Aorta (tissue), 5 donors: Measurements from ENCODE around the gene FBRSL1. TPM values are rescaled to one million over a fixed set of nuclear protein-coding genes. Genes with fewer than 3 reads are reported as not detected.

ENCODE experiments used
- ATAC-seq: fragments of 200-7000 bp; cut with Tn5 transposase; one replicate; pipeline ENCODE4 v1.9.1; 2022; ENCODE audit warnings: moderate library complexity; ENCODE audit not compliant: low FRiP score
- DNase-seq, 2 donors: peaks; one replicate each; pipeline ENCODE4 v3.0.0-alpha.2; 2020
- H3K27ac ChIP-seq, 2 donors: one replicate each; pipeline ENCODE4 v1.5.1; 2013; ENCODE audit warnings: low read length in 2 of 2, mild to moderate bottlenecking in 2 of 2, moderate library complexity in 2 of 2, control low read depth in 1 of 2, inconsistent platforms in 1 of 2, low read depth in 1 of 2
- H3K27me3 ChIP-seq, 2 donors: one replicate each; pipeline ENCODE4 v1.6.1; 2013; ENCODE audit warnings: control low read depth in 1 of 2, low read length in 1 of 2, mild to moderate bottlenecking in 1 of 2, moderate library complexity in 1 of 2; ENCODE audit not compliant: insufficient read depth in 2 of 2, control insufficient read depth in 1 of 2
- H3K36me3 ChIP-seq, 2 donors: one replicate each; pipeline ENCODE4 v1.6.1; 2013; ENCODE audit warnings: control low read depth in 1 of 2, low read length in 1 of 2, mild to moderate bottlenecking in 1 of 2; ENCODE audit not compliant: insufficient read depth in 2 of 2, control insufficient read depth in 1 of 2
- H3K4me1 ChIP-seq, 2 donors: one replicate each; pipeline ENCODE4 v1.6.1; 2013; ENCODE audit warnings: low read length in 2 of 2, control low read depth in 1 of 2, mild to moderate bottlenecking in 1 of 2, moderate library complexity in 1 of 2; ENCODE audit not compliant: insufficient read depth in 2 of 2, control insufficient read depth in 1 of 2
- H3K4me3 ChIP-seq, 2 donors: one replicate each; pipeline ENCODE4 v1.5.1; 2013; ENCODE audit warnings: low read length in 2 of 2, control low read depth in 1 of 2, mild to moderate bottlenecking in 1 of 2
- H3K9me3 ChIP-seq: one replicate; pipeline ENCODE4 v1.6.1; 2013; ENCODE audit warnings: mild to moderate bottlenecking, low read length; ENCODE audit not compliant: control insufficient read depth
- WGBS, 2 donors: extraction: QIAGEN DNeasy Blood & Tissue Kit; methylation state at CpG; one replicate each; pipeline ENCODE4 v1.1.7; 2013; 5-methylcytosine and 5-hydroxymethylcytosine counted together
- intact Hi-C, 2 donors: fragments of 100-400 bp; cut with DNase I; formaldehyde crosslinking; loops; one replicate each; pipeline versions ENCODE4 v1.14.2 to v1.15.0; 2022
- polyA plus RNA-seq, 2 donors: library from polyadenylated mRNA; stranded (reverse); fragments of 200-250 nt; gene quantifications; one replicate each; pipeline ENCODE4 v1.2.3, GENCODE V29; 2013
- total RNA-seq, 2 donors: library from RNA; stranded (reverse); fragmentation: NEBNext Ultra II Directional; extraction: Animal tissue kit (Norgen Biotek cat#: 25700); gene quantifications; one replicate each; pipeline ENCODE4 v1.2.1, GENCODE V29; 2021
- donor health status: healthy with polysubstance abuse.
- donor health status: Bipolar disorder and iron deficiency.
- donor health status: DM: no; HTN: no; CAD: no.
- donor health status: DM: no; HTN: no; CAD: no.
- donor health status: DM: yes; HTN: yes; CAD: no.

FBRSL1 gene
- total and polyA plus RNA-seq, 4 donors: 6.4 to 51.0 (median 37.0) TPM

GRCh38 chr12:132507656-132508490 is 17.9 kb downstream of the FBRSL1 start:
- DNase-seq: no peak
- Histone ChIP-seq H3K9me3 (no peaks in the 10 kb centered on the region), H3K4me1 (no peaks in the 10 kb centered on the region), H3K27me3 (no peaks in the 10 kb centered on the region), H3K36me3 (no peaks in the 10 kb centered on the region), H3K4me3 (no peak overlapping the region), H3K27ac (no peak overlapping the region)
- no peak for ATAC-seq
- WGBS, 2 donors: 87 to 90% methylated on average over 30 to 31 of the region's 31 CpGs
- intact Hi-C loops: no loop called here

GRCh38 chr12:132508491-132508740 is 18.5 kb downstream of the FBRSL1 start:
- Histone ChIP-seq H3K27me3 (no peaks in the 10 kb centered on the region), H3K4me3 (no peak overlapping the region), H3K4me1 (no peaks in the 10 kb centered on the region), H3K36me3 (no peaks in the 10 kb centered on the region), H3K27ac (no peak overlapping the region), H3K9me3 (no peaks in the 10 kb centered on the region)
- intact Hi-C loops: no loop called here
- DNase-seq (no peak), ATAC-seq (no peak)
- 90 to 93% methylated on average over 13 to 16 of the region's 16 CpGs for WGBS, 2 donors

- Histone ChIP-seq H3K4me3 (no peak overlapping the region), H3K36me3 (no peaks in the 10 kb centered on the region), H3K9me3 (no peaks in the 10 kb centered on the region), H3K4me1 (no peaks in the 10 kb centered on the region), H3K27me3 (no peaks in the 10 kb centered on the region), H3K27ac (no peak overlapping the region)
- DNase-seq: no peak
- intact Hi-C loops: no loop called here
- no peak for ATAC-seq
- WGBS, 2 donors: 94 to 96% methylated on average over 45 to 53 of the region's 53 CpGs
Observed at GRCh38 chr12:132508860-132509732, 19.1 kb downstream of the FBRSL1 start.

GRCh38 chr12:132510111-132510724 is 20.3 kb downstream of the FBRSL1 start:
- intact Hi-C loops: no loop called here
- Histone ChIP-seq H3K9me3 (no peaks in the 10 kb centered on the region), H3K4me3 (no peak overlapping the region), H3K36me3 (no peaks in the 10 kb centered on the region), H3K27ac (no peak overlapping the region), H3K4me1 (no peaks in the 10 kb centered on the region), H3K27me3 (no peaks in the 10 kb centered on the region)
- ATAC-seq (no peak), DNase-seq (no peak)
- WGBS, 2 donors: 94 to 97% methylated on average over 30 to 33 of the region's 33 CpGs

GRCh38 chr12:132510746-132511477 is 21.0 kb downstream of the FBRSL1 start:
- DNase-seq (no peak), ATAC-seq (no peak)
- WGBS, 2 donors: 93 to 94% methylated on average over 24 to 25 of the region's 25 CpGs
- Histone ChIP-seq H3K4me3 (no peak overlapping the region), H3K36me3 (no peaks in the 10 kb centered on the region), H3K27ac (no peak overlapping the region), H3K27me3 (no peaks in the 10 kb centered on the region), H3K4me1 (no peaks in the 10 kb centered on the region), H3K9me3 (no peaks in the 10 kb centered on the region)
- intact Hi-C loops: no loop called here

GRCh38 chr12:132511516-132512196 is 21.7 kb downstream of the FBRSL1 start:
- intact Hi-C loops: no loop called here
- no peak for DNase-seq
- no peak for ATAC-seq
- H3K4me1 ChIP-seq: no peaks in the 10 kb centered on the region
- H3K27ac ChIP-seq: no peak overlapping the region
- no peaks in the 10 kb centered on the region for H3K9me3 ChIP-seq
- WGBS, 2 donors: 82 to 83% methylated on average over 19 of the region's 19 CpGs
- no peaks in the 10 kb centered on the region for H3K27me3 ChIP-seq
- H3K36me3 ChIP-seq: no peaks in the 10 kb centered on the region
- no peak overlapping the region for H3K4me3 ChIP-seq

GRCh38 chr12:132512197-132513069 is 22.5 kb downstream of the FBRSL1 start:
- Histone ChIP-seq H3K4me3 (no peak overlapping the region), H3K27me3 (no peaks in the 10 kb centered on the region), H3K4me1 (no peaks in the 10 kb centered on the region), H3K27ac (no peak overlapping the region), H3K9me3 (no peaks in the 10 kb centered on the region), H3K36me3 (no peaks in the 10 kb centered on the region)
- intact Hi-C loops: no loop called here
- ATAC-seq (no peak), DNase-seq (no peak)
- 78 to 81% methylated on average over 28 of the region's 28 CpGs for WGBS, 2 donors
